RKO (cell line): Measurements from ENCODE around the gene FANCB.

ENCODE experiments used
- DNase-seq: peaks from one replicate; pipeline ENCODE4 v3.0.0-alpha.2; 2016; ENCODE audit warnings: low spot score

FANCB gene

GRCh38 chrX:14832586-14832985, 40.3 kb downstream of the FANCB start:
- no peak for DNase-seq

GRCh38 chrX:14832151-14832550, 40.7 kb downstream of the FANCB start:
- DNase-seq = no peak

DNA sequence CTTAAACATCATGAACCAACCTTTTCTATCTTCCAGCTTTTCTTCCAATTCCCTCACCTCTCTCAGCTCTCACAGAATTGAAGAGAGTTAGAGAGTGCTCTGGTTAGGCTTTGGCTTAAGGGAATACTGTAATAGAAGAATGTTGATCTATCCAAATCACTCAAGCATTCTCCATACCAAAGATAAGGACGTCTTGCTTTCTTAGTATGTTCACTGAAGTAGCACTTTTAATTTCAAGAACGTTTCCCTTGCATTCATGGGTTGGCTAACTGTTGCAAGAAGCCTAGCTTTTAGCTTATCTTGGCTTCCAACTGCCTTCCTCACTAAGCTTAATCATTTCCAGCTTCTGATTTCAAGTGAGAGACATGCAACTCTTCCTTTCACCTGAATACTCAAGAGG, 43.2 kb downstream of the FANCB start:
- DNase-seq = no peak

DNA sequence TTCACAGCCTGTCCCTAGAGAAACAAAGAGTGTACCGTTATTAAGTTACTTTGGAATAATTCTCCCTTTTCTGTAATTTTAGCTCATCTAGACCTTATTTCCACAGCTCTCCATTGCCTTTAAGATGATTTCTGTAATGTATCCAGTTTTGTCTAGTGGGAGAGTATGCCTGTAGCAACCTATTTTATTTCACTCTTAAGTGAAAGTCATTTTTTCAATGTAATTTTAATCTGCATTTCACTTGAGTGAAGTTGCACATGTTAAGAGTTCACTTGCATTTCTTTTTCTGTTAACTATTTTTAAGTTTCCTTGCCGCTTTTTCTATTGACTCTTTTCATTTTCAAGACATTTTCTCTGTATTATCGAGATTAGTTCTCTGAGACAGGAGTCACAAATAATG, 46.5 kb downstream of the FANCB start:
- no peak for DNase-seq

GRCh38 chrX:14825851-14826250, 47.0 kb downstream of the FANCB start:
- DNase-seq = no peak

- no peak for DNase-seq
Measured at GRCh38 chrX:14819769-14820168, 53.1 kb downstream of the FANCB start.

DNA sequence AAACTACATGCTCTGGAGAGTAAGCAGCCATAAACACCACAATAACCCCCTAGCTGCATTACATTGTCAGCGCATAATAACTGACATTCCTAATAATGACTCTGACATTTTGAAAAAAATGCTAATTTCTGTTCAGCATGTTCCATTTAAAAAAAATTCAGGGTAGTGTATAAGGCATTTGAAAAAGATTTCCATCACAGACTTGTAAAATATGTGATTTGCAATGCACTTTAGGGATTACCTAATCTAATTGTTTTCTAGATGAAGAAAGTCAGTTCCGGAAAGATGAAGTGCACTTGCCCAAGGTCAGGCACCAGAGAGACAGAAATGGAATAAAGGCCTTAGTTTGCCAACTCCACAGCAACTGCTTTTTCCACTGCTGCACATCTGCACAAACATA, 55.3 kb downstream of the FANCB start:
- no peak for DNase-seq

DNA sequence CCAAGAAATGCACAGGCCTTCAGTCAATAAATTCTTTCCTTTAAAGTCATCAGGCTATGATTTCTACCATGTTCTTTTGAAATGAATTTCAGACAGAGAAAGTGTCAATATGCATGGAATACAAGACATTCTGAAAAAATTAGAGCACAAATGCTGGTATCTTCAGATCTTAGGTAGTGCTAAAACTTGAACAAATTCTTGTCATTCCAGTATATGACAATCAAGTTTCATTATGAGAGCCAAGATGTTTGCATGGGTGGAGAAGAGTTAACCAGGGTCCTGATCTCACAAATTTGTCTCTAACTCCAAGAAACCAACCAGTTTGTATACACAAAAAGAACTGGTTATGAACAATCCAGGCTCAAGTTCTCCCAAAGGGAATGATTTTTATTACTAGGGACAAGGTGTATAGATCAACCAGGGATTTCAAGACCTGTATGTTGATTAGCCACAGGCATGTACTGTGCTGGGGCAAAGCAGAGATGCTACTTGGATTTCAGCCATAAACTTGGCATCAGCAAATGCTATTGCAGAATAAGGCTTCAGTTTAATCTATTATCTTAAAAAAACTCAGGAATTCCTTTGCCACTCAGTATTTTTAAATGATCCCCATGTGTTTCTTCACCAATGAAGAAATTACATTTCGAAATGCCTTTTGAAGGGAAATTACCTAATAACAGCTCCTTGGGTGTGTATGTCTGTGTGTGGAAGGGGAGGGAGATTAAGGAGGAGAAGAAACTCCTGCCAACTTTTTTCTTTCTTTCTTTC, 69.7 kb downstream of the FANCB start:
- no peak for DNase-seq

DNA sequence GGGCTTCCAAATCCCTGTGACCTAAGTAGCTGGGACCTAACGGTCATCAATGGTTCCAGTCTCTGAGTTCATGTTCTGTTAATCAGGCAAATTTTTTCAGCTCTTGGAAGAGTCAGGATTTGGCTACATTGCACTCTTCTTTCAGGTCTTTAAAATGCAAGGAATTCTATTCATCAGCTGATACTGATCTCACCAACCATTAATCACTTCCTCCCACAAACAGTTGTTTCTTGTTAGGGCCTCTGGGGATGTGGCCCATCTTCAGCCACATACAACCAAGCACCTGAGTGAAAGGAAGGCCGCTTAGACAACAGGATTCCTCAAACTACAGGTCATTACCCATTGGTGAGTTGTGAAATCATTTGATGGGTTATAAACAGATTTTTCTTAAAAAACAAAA, 71.7 kb downstream of the FANCB start:
- no peak for DNase-seq

DNA sequence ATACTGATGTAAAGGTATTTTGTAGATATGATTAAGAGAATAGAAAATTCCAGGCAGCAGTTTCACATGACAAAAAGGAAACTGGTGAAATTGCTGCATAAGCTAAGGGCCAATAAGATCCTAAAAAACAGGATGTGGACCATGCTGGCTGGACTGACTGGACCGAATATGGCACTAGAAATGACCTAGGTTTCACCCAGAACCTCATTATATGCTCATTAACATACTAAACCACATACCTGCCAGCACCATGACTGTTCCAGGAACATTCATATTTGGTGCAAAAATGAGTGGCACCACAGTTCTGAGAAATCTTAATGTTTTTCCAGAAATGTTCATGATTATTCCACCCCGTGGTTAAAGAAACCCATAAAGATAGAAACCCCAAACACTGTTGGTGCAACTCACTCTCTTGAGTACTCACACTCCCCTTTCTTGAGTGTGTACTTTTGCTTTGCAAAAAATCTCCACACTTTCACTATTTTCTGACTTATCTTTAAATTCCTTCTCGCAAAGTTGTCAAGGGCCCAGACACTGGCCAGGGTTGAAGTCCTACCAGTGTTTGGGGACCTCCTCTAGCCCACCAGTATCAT, 74.0 kb downstream of the FANCB start:
- no peak for DNase-seq
